ENCODE data around the gene GGT6. TPM values are rescaled to one million over a fixed set of nuclear protein-coding genes. Genes with fewer than 3 reads are reported as not detected.

The GGT6 gene
- total RNA-seq, 4 donors from 2014 or later = 214 to 308 (median 283) TPM

DNA sequence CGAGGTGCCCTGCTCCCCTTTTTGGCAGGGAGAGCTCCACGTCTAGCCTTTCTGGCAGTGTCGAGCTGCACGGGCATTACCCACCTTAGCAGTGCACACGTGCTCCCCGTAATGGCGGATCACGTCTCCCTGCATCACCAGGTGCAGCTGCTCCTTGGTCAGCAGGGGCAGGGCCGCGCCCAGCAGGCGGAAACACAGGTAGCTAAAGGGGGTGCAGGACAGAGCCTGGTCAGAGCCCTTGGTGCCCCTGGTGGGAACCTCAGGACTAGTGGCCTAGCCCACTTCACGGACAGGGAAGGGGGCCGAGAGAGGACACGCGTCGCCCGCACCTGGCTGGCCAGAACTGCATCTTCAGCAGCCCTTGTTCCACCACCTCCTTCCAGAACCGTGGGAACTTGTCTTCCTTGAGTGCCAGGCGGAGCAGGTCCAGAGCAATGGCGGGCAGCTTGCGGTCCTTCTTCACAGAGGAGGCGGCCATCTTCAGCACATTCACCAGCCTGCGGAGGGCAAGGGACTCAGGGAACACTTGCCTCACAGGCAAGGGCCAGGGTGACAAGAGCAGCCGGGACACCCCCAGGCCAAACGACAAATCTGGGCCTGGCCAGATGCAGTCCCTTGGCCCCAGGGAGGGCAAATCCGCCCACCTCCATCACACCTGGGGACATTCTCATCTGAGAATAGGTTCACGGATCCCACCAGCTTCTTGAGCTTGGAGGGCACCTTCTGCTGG lies 8.4 kb downstream of the GGT6 start:
- no peak for TF ChIP-seq POLR2A (IDR thresholded peaks at IDR 0.05)
- TF ChIP-seq POLR2AphosphoS5 (IDR thresholded peaks at IDR 0.05) = no peak
- TF ChIP-seq EP300 (IDR thresholded peaks at IDR 0.05; ENCODE audit: low read depth) = no peak
- TF ChIP-seq, protein P1, sequence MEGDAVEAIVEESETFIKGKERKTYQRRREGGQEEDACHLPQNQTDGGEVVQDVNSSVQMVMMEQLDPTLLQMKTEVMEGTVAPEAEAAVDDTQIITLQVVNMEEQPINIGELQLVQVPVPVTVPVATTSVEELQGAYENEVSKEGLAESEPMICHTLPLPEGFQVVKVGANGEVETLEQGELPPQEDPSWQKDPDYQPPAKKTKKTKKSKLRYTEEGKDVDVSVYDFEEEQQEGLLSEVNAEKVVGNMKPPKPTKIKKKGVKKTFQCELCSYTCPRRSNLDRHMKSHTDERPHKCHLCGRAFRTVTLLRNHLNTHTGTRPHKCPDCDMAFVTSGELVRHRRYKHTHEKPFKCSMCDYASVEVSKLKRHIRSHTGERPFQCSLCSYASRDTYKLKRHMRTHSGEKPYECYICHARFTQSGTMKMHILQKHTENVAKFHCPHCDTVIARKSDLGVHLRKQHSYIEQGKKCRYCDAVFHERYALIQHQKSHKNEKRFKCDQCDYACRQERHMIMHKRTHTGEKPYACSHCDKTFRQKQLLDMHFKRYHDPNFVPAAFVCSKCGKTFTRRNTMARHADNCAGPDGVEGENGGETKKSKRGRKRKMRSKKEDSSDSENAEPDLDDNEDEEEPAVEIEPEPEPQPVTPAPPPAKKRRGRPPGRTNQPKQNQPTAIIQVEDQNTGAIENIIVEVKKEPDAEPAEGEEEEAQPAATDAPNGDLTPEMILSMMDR (IDR thresholded peaks at IDR 0.05) = no peak
- WGBS, 2 donors (ENCODE audit: low coverage in 1 of 2) = 92% methylated on average over 25 of the region's 27 CpGs; no CpG with 5 or more reads in 1 of the 2 donors
- H3K27ac ChIP-seq = no peak overlapping the region

DNA sequence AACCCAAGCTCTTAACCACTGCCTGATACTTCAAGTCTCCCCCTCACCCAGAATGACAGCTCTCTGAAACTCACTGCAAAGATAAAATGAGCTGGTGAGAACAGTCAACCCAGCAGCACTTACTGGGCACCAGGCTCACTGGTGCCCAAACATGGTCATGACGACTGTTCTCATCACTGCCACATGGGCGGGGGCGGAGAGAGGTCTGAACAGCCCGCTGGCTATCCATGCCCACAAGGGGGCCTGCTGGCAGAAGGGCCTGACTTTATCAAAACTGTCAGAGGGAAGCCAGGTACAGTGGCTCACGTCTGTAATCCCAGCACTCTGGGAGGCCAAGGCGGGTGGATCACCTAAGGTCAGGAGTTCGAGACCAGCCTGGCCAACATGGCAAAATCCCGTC lies 9.2 kb downstream of the GGT6 start:
- 91% methylated on average over 8 of the region's 8 CpGs; no CpG with 5 or more reads in 1 of the 2 donors for WGBS, 2 donors (ENCODE audit: low coverage in 1 of 2)
- Histone ChIP-seq H3K27me3 (no peaks in the 10 kb centered on the region), H3K27ac (no peak overlapping the region), H3K36me3 (peaks cover 0 to 37% (median 13%) of the 10 kb centered on the region in 4 donors), H3K4me1 (peaks cover 4 to 20% (median 19%) of the 10 kb centered on the region in 4 donors), H3K9me3 (no peaks in the 10 kb centered on the region), H3K4me3 (no peak overlapping the region)
- DNase-seq = no peak
- in situ Hi-C loops (cut with MboI; ENCODE audit: low pct_ligation_motif_present in 1 of 4, low pct_unique_long_range_greater_than_20kb in 1 of 4, low sequenced_read_pairs in 3 of 4) (no loop called here), intact Hi-C loops (cut with DNase I; ENCODE audit: low total_unique reads) (no loop called here)
- TF ChIP-seq POLR2A (IDR thresholded peaks at IDR 0.05) (no peak), POLR2AphosphoS5 (IDR thresholded peaks at IDR 0.05) (no peak), EP300 (IDR thresholded peaks at IDR 0.05; ENCODE audit: low read depth) (no peak)
- TF ChIP-seq, protein P1 (IDR thresholded peaks at IDR 0.05) = no peak

More for the DNA sequence above, 8.4 kb downstream of the GGT6 start:
- Histone ChIP-seq H3K36me3 (peaks cover 0 to 34% (median 13%) of the 10 kb centered on the region in 4 donors), H3K9me3 (no peaks in the 10 kb centered on the region), H3K4me1 (peaks cover 4 to 22% (median 21%) of the 10 kb centered on the region in 4 donors), H3K4me3 (no peak overlapping the region), H3K27me3 (no peaks in the 10 kb centered on the region)
- in situ Hi-C loops (cut with MboI; ENCODE audit: low pct_ligation_motif_present in 1 of 4, low pct_unique_long_range_greater_than_20kb in 1 of 4, low sequenced_read_pairs in 3 of 4) (no loop called here), intact Hi-C loops (cut with DNase I; ENCODE audit: low total_unique reads) (no loop called here)
- no peak for DNase-seq

DNA sequence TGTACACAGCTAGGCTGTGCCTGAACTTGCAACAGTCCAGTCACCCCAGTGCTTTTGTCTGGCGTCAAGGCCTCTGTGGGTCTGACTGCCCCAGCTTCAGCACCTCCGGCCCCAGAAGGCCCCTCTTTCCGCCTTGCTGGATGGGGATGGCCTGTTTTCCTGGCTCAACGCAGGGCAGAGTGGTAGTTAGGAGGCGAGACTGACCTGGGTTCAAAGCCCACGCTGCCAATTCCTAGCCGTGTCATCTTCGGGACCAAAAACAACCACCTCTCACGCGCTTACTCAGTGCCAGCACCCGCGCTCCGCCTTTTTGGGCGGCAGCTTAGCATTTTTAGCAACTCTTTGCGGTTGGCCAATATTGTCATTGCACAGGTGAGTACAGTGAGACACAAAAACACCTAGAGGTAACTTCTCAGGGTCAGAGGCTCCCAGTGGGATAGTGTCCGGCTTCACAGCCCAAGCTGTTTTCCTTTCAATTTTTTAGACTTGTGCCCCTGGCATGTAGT lies 9.8 kb downstream of the GGT6 start:
- Histone ChIP-seq H3K4me1 (peaks cover 0 to 14% (median 14%) of the 10 kb centered on the region in 4 donors), H3K27me3 (no peaks in the 10 kb centered on the region), H3K27ac (no peak overlapping the region), H3K9me3 (no peaks in the 10 kb centered on the region), H3K4me3 (no peak overlapping the region), H3K36me3 (peaks cover 0 to 37% (median 13%) of the 10 kb centered on the region in 4 donors)
- no peak for DNase-seq
- intact Hi-C loops (cut with DNase I; ENCODE audit: low total_unique reads) = no loop called here
- TF ChIP-seq POLR2A (IDR thresholded peaks at IDR 0.05) = no peak
- TF ChIP-seq POLR2AphosphoS5 (IDR thresholded peaks at IDR 0.05) = no peak
- TF ChIP-seq EP300 (IDR thresholded peaks at IDR 0.05; ENCODE audit: low read depth) = no peak
- TF ChIP-seq, protein P1 (IDR thresholded peaks at IDR 0.05) = no peak
- 90 to 94% methylated on average over 4 to 16 of the region's 16 CpGs for WGBS, 2 donors (ENCODE audit: low coverage in 1 of 2)
- in situ Hi-C loops (cut with MboI; ENCODE audit: low pct_ligation_motif_present in 1 of 4, low pct_unique_long_range_greater_than_20kb in 1 of 4, low sequenced_read_pairs in 3 of 4) = no loop called here

DNA sequence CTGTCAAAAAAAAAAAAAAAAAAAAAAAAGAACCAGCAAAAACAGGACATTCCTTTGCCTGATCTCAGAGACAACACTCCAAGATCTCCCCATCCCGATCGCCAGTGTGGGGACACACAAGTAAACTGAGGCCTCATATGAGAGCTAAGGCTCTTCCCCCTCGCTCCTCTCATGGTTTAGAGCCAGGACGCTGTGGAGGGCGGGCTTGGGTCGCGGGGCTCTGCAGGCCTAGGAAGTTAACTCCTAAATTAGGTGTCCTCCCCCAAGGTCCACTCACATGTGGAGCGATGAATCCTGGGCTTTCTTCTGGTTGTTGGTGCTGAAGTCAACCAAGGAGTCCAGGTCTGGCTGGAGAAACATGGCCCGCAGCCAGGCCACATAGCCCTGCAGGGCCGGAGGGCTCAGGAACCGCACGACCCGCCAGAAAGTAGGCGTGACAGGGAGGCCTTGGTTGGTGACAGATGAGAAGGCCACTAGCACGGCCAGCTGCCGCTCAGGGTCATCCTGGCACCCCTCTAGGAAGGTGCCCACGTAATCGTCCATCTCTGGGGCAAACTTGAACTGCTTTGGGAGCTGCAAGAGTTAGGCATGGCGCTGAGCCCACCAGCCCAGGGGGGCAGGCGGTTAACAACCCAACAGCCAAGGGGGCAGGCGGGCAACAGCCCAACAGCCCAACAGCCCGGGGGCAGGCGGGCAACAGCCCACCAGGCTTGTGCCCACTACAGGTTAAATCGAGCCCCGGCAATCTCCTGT lies 10.4 kb downstream of the GGT6 start:
- no peak overlapping the region for H3K4me3 ChIP-seq
- no peaks in the 10 kb centered on the region for H3K9me3 ChIP-seq

More for the DNA sequence above, 10.4 kb downstream of the GGT6 start:
- intact Hi-C loops (cut with DNase I; ENCODE audit: low total_unique reads) (no loop called here), in situ Hi-C loops (cut with MboI; ENCODE audit: low pct_ligation_motif_present in 1 of 4, low pct_unique_long_range_greater_than_20kb in 1 of 4, low sequenced_read_pairs in 3 of 4) (no loop called here)
- H3K27me3 ChIP-seq = no peaks in the 10 kb centered on the region
- peaks cover 0 to 14% (median 13%) of the 10 kb centered on the region in 4 donors for H3K4me1 ChIP-seq
- no peak for DNase-seq
- H3K36me3 ChIP-seq = peaks cover 0 to 37% (median 13%) of the 10 kb centered on the region in 4 donors
- WGBS, 2 donors (ENCODE audit: low coverage in 1 of 2) = 95% methylated on average over 25 of the region's 25 CpGs; no CpG with 5 or more reads in 1 of the 2 donors
- no peak overlapping the region for H3K27ac ChIP-seq
- no peak for TF ChIP-seq POLR2A (IDR thresholded peaks at IDR 0.05)
- no peak for TF ChIP-seq EP300 (IDR thresholded peaks at IDR 0.05; ENCODE audit: low read depth)
- TF ChIP-seq POLR2AphosphoS5 (IDR thresholded peaks at IDR 0.05) = no peak
- TF ChIP-seq, protein P1 (IDR thresholded peaks at IDR 0.05) = no peak
